AG09319 (cell line): ENCODE measurements around the gene COQ2.
A peak's percentile ranks its signal among the peaks of the same experiment; 100 is the strongest.
"Not testable (repeated sequence)": the region's sequence is repeated elsewhere in the genome, so short reads cannot be mapped to it uniquely, and the experiment has no call there.

Source experiments
- DNase-seq: peaks from one replicate; pipeline ENCODE4 v3.0.0-alpha.2; 2010; ENCODE audit warnings: low read depth; ENCODE audit errors: extremely low read depth
- CTCF ChIP-seq: IDR thresholded peaks from 2 replicates; pipeline ENCODE4 v1.5.1; 2011; ENCODE audit warnings: low read depth, mild to moderate bottlenecking, inconsistent platforms, low read length, moderate library complexity

Gene COQ2

GRCh38 chr4:83284193-83285054, at the start of gene COQ2:
Gene COQ2 (minus strand): TSS chr4:83284798. CDS start chr4:83284764, 34 bp downstream.
- DNase-seq, result peak; percentile 88
- TF ChIP-seq CTCF, result no peak; the same call in 1 of the 2 replicates

- TF ChIP-seq CTCF, result no peak
- no peak for DNase-seq
Observed at GRCh38 chr4:83331956-83332355, 47.4 kb upstream of the COQ2 start.

GRCh38 chr4:83329521-83330110, 45.0 kb upstream of the COQ2 start:
- TF ChIP-seq CTCF, result no peak
- DNase-seq, result no peak

- no peak for DNase-seq
- TF ChIP-seq CTCF, result no peak; the same call in 1 of the 2 replicates
Observed at GRCh38 chr4:83328521-83329187, 44.1 kb upstream of the COQ2 start.

GRCh38 chr4:83326546-83326945, 41.9 kb upstream of the COQ2 start:
- DNase-seq, result no peak
- TF ChIP-seq CTCF, result no peak

GRCh38 chr4:83325306-83325705, 40.7 kb upstream of the COQ2 start:
- not testable (repeated sequence) for DNase-seq

GRCh38 chr4:83323136-83323535, 38.5 kb upstream of the COQ2 start:
- no peak for TF ChIP-seq CTCF

More at GRCh38 chr4:83323136-83323535, 38.5 kb upstream of the COQ2 start:
- no peak for DNase-seq
